Measurements from ENCODE around the gene RAD54L. TPM values are rescaled to one million over a fixed set of nuclear protein-coding genes. Genes with fewer than 3 reads are reported as not detected.
"Not testable (repeated sequence)": the region's sequence is repeated elsewhere in the genome, so short reads cannot be mapped to it uniquely, and the experiment has no call there.

RAD54L gene
- total and polyA plus RNA-seq, 2 donors (not counting 1 experiment from before 2014, with no cell fraction given) = 0.66 to 1.3 TPM

DNA sequence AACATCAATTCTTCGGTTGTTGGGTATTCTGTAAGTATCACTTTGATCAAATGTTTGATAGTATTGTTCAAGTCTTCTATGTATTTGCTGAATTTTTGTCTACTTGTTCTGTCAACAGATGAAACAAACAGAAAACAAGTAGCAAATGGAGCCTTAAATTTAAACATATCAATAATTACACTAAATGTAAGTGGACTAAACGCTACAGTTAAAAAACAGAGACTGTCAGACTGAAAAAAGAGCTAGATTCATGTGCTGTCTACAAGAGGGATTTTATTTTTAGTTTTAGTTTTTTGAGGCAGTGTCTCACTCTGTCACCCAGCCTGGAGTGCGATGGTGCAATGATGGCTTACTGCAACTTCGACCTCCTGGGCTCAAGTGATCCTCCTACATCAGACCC is 10.7 kb upstream of the RAD54L start:
- H3K36me3 ChIP-seq (ENCODE audit: control insufficient read depth, insufficient read depth, low read length) = no peaks in the 10 kb centered on the region
- H2AFZ ChIP-seq (ENCODE audit: low read length) = no peak overlapping the region
- no peak overlapping the region for H3K4me3 ChIP-seq (replicated peaks in 1 of 4; ENCODE audit: control extremely low read depth in 1 of 4, insufficient read depth in 1 of 4, low read depth in 3 of 4, low read length in 4 of 4)
- H4K20me1 ChIP-seq (ENCODE audit: control insufficient read depth, extremely low read depth, insufficient read depth, low read length) = no peaks in the 10 kb centered on the region
- no peak overlapping the region for H3K9ac ChIP-seq (ENCODE audit: insufficient read depth, low read length)
- TF ChIP-seq, protein P1, sequence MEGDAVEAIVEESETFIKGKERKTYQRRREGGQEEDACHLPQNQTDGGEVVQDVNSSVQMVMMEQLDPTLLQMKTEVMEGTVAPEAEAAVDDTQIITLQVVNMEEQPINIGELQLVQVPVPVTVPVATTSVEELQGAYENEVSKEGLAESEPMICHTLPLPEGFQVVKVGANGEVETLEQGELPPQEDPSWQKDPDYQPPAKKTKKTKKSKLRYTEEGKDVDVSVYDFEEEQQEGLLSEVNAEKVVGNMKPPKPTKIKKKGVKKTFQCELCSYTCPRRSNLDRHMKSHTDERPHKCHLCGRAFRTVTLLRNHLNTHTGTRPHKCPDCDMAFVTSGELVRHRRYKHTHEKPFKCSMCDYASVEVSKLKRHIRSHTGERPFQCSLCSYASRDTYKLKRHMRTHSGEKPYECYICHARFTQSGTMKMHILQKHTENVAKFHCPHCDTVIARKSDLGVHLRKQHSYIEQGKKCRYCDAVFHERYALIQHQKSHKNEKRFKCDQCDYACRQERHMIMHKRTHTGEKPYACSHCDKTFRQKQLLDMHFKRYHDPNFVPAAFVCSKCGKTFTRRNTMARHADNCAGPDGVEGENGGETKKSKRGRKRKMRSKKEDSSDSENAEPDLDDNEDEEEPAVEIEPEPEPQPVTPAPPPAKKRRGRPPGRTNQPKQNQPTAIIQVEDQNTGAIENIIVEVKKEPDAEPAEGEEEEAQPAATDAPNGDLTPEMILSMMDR (conservative IDR thresholded peaks at IDR 0.05 in 1 of 2, IDR thresholded peaks at IDR 0.05 in 1 of 2; ENCODE audit: low read depth in 1 of 2, low read length in 2 of 2) = no peak
- TF ChIP-seq EZH2 (IDR thresholded peaks at IDR 0.05; ENCODE audit: low read length, missing control alignments) = no peak
- H3K4me2 ChIP-seq (ENCODE audit: extremely low read depth, insufficient read depth, low read length) = no peak overlapping the region
- H3K4me1 ChIP-seq (ENCODE audit: control insufficient read depth, extremely low read depth, insufficient read depth, low read length) = no peaks in the 10 kb centered on the region
- no peaks in the 10 kb centered on the region for H3K9me3 ChIP-seq (ENCODE audit: control insufficient read depth, insufficient read depth, low read depth, low read length)
- H3K27ac ChIP-seq (ENCODE audit: insufficient read depth, low read length) = no peak overlapping the region
- H3K79me2 ChIP-seq (ENCODE audit: control insufficient read depth, insufficient read depth, low read length) = no peaks in the 10 kb centered on the region
- no peak for DNase-seq (ENCODE audit: low read depth in 2 of 2)
- no peaks in the 10 kb centered on the region for H3K27me3 ChIP-seq (ENCODE audit: control insufficient read depth, insufficient read depth, low read length)

DNA sequence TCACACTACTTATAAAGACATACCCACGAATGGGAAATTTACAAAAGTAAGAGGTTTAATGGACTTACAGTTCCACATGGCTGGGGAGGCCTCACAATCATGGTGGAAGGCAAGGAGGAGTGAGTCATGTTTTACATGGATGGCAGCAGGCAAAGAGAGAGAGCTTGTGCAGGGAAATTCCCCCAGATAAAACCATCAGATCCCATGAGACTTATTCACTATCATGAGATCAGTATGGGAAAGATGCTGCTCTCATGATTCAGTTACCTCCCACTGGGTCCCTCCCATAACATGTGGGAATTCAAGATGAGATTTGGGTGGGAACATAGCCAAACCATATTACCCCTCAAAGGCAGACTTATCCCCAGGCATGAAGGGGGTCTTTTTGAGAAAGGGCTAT is 8.7 kb upstream of the RAD54L start:
- not testable (repeated sequence) for H3K9ac ChIP-seq (ENCODE audit: insufficient read depth, low read length); H3K27me3 ChIP-seq (ENCODE audit: control insufficient read depth, insufficient read depth, low read length); H3K9me3 ChIP-seq (ENCODE audit: control insufficient read depth, insufficient read depth, low read depth, low read length); H3K79me2 ChIP-seq (ENCODE audit: control insufficient read depth, insufficient read depth, low read length); H3K4me1 ChIP-seq (ENCODE audit: control insufficient read depth, extremely low read depth, insufficient read depth, low read length); H3K36me3 ChIP-seq (ENCODE audit: control insufficient read depth, insufficient read depth, low read length); H3K27ac ChIP-seq (ENCODE audit: insufficient read depth, low read length); H3K4me2 ChIP-seq (ENCODE audit: extremely low read depth, insufficient read depth, low read length); H4K20me1 ChIP-seq (ENCODE audit: control insufficient read depth, extremely low read depth, insufficient read depth, low read length); H2AFZ ChIP-seq (ENCODE audit: low read length); H3K4me3 ChIP-seq (replicated peaks in 1 of 4; ENCODE audit: control extremely low read depth in 1 of 4, insufficient read depth in 1 of 4, low read depth in 3 of 4, low read length in 4 of 4)
- peak in 1 of 2 donors; percentile 33 for DNase-seq (ENCODE audit: low read depth in 2 of 2)

DNA sequence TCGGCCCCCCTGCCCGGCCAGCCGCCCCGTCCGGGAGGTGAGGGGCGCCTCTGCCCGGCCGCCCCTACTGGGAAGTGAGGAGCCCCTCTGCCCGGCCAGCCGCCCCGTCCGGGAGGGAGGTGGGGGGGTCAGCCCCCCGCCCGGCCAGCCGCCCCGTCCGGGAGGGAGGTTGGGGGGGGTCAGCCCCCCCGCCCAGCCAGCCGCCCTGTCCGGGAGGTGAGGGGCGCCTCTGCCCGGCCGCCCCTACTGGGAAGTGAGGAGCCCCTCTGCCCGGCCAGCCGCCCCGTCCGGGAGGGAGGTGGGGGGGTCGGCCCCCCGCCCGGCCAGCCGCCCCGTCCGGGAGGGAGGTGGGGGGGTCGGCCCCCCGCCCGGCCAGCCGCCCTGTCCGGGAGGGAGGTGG is 5.8 kb upstream of the RAD54L start:
- not testable (repeated sequence) for H2AFZ ChIP-seq (ENCODE audit: low read length); H3K36me3 ChIP-seq (ENCODE audit: control insufficient read depth, insufficient read depth, low read length); H4K20me1 ChIP-seq (ENCODE audit: control insufficient read depth, extremely low read depth, insufficient read depth, low read length); H3K4me3 ChIP-seq (replicated peaks in 1 of 4; ENCODE audit: control extremely low read depth in 1 of 4, insufficient read depth in 1 of 4, low read depth in 3 of 4, low read length in 4 of 4); H3K9ac ChIP-seq (ENCODE audit: insufficient read depth, low read length); H3K79me2 ChIP-seq (ENCODE audit: control insufficient read depth, insufficient read depth, low read length); DNase-seq (ENCODE audit: low read depth in 2 of 2); H3K4me1 ChIP-seq (ENCODE audit: control insufficient read depth, extremely low read depth, insufficient read depth, low read length); H3K27ac ChIP-seq (ENCODE audit: insufficient read depth, low read length); H3K9me3 ChIP-seq (ENCODE audit: control insufficient read depth, insufficient read depth, low read depth, low read length); H3K27me3 ChIP-seq (ENCODE audit: control insufficient read depth, insufficient read depth, low read length); H3K4me2 ChIP-seq (ENCODE audit: extremely low read depth, insufficient read depth, low read length)

DNA sequence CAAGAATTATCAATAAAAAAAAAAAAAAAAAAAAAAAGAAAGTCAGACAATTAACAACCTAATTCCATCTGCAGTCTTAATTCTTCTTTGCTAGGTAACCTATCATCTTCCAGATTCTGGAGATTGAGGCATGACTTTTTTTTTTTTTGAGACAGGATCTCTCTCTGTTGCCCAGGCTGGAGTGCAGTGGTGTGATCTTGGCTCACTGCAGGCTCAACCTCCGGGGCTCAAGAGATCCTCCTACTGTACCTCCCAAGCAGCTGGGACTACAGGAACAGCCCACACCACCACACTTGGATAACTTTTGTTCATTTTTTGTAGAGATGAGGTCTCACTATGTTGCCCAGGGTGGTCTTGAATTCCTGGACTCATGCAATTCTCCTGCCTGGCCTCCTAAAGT is 4.6 kb upstream of the RAD54L start:
- Histone ChIP-seq H3K27me3 (ENCODE audit: control insufficient read depth, insufficient read depth, low read length) (no peaks in the 10 kb centered on the region), H3K79me2 (ENCODE audit: control insufficient read depth, insufficient read depth, low read length) (no peaks in the 10 kb centered on the region), H3K36me3 (ENCODE audit: control insufficient read depth, insufficient read depth, low read length) (no peaks in the 10 kb centered on the region), H3K27ac (ENCODE audit: insufficient read depth, low read length) (no peak overlapping the region), H4K20me1 (ENCODE audit: control insufficient read depth, extremely low read depth, insufficient read depth, low read length) (no peaks in the 10 kb centered on the region), H3K4me2 (ENCODE audit: extremely low read depth, insufficient read depth, low read length) (no peak overlapping the region), H3K4me3 (replicated peaks in 1 of 4; ENCODE audit: control extremely low read depth in 1 of 4, insufficient read depth in 1 of 4, low read depth in 3 of 4, low read length in 4 of 4) (no peak overlapping the region), H3K9ac (ENCODE audit: insufficient read depth, low read length) (no peak overlapping the region), H3K9me3 (ENCODE audit: control insufficient read depth, insufficient read depth, low read depth, low read length) (no peaks in the 10 kb centered on the region), H3K4me1 (ENCODE audit: control insufficient read depth, extremely low read depth, insufficient read depth, low read length) (no peaks in the 10 kb centered on the region), H2AFZ (ENCODE audit: low read length) (no peak overlapping the region)
- no peak for DNase-seq (ENCODE audit: low read depth in 2 of 2)
- no peak for TF ChIP-seq EZH2 (IDR thresholded peaks at IDR 0.05; ENCODE audit: low read length, missing control alignments)
- TF ChIP-seq, protein P1 (conservative IDR thresholded peaks at IDR 0.05 in 1 of 2, IDR thresholded peaks at IDR 0.05 in 1 of 2; ENCODE audit: low read depth in 1 of 2, low read length in 2 of 2) = no peak

DNA sequence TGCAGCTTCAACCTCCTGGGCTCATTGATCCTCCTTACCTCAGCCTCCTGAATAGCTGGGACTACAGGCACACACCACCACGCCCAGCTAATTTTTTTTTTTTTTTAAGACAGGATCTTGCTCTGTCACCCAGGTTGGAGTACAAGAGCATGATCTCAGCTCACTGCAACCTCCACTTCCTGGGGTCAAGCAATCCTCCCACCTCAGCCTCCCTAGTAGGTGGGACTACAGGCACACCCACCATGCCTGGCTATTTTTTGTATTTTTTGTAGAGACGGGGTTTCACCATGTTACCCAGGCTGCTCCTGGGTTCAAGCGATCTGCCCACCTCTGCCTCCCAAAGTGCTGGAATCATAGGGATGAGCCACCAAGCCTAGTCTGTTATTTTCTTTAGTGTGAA is 3.7 kb upstream of the RAD54L start:
- H3K4me3 ChIP-seq (replicated peaks in 1 of 4; ENCODE audit: control extremely low read depth in 1 of 4, insufficient read depth in 1 of 4, low read depth in 3 of 4, low read length in 4 of 4); H3K9ac ChIP-seq (ENCODE audit: insufficient read depth, low read length); H2AFZ ChIP-seq (ENCODE audit: low read length); H3K36me3 ChIP-seq (ENCODE audit: control insufficient read depth, insufficient read depth, low read length); H3K27ac ChIP-seq (ENCODE audit: insufficient read depth, low read length); H3K4me1 ChIP-seq (ENCODE audit: control insufficient read depth, extremely low read depth, insufficient read depth, low read length); DNase-seq (ENCODE audit: low read depth in 2 of 2); H3K9me3 ChIP-seq (ENCODE audit: control insufficient read depth, insufficient read depth, low read depth, low read length); H3K27me3 ChIP-seq (ENCODE audit: control insufficient read depth, insufficient read depth, low read length); H4K20me1 ChIP-seq (ENCODE audit: control insufficient read depth, extremely low read depth, insufficient read depth, low read length); H3K4me2 ChIP-seq (ENCODE audit: extremely low read depth, insufficient read depth, low read length); H3K79me2 ChIP-seq (ENCODE audit: control insufficient read depth, insufficient read depth, low read length): not testable (repeated sequence)

All from fibroblast of lung (primary cell).